Stimulated activated CD4-positive, alpha-beta T cell treated with anti-CD3 and anti-CD28 coated beads, TNF-alpha, amount 100 ng/mL, for 24 hours (primary cell): Measurements from ENCODE around the gene IFNG-AS1.

Experiments
- DNase-seq, 3 experiments: peaks; one replicate each; pipeline ENCODE4 v3.0.0-alpha.2; 2020; ENCODE audit warnings: low read depth in 3 of 3

Gene IFNG-AS1

GRCh38 chr12:67993143-67993542, 3.9 kb downstream of the IFNG-AS1 start:
- DNase-seq = no peak

GRCh38 chr12:67994046-67994445, 4.8 kb downstream of the IFNG-AS1 start:
- no peak for DNase-seq

GRCh38 chr12:67996347-67996746, 7.1 kb downstream of the IFNG-AS1 start:
- no peak for DNase-seq

GRCh38 chr12:67998379-67998778, 9.1 kb downstream of the IFNG-AS1 start:
- DNase-seq = no peak

GRCh38 chr12:67999244-67999643, 10.0 kb downstream of the IFNG-AS1 start:
- no peak for DNase-seq

GRCh38 chr12:68001486-68002466, 12.5 kb downstream of the IFNG-AS1 start:
- DNase-seq = no peak

GRCh38 chr12:68003777-68004176, 14.5 kb downstream of the IFNG-AS1 start:
- DNase-seq = no peak

GRCh38 chr12:68007033-68007432, 17.8 kb downstream of the IFNG-AS1 start:
- no peak for DNase-seq

GRCh38 chr12:68007466-68007865, 18.2 kb downstream of the IFNG-AS1 start:
- no peak for DNase-seq

GRCh38 chr12:68011206-68011881, 22.1 kb downstream of the IFNG-AS1 start:
- no peak for DNase-seq

GRCh38 chr12:68011882-68012207, 22.6 kb downstream of the IFNG-AS1 start:
- no peak for DNase-seq

GRCh38 chr12:68012712-68013111, 23.5 kb downstream of the IFNG-AS1 start:
- DNase-seq = no peak

GRCh38 chr12:68013181-68013580, 23.9 kb downstream of the IFNG-AS1 start:
- no peak for DNase-seq

GRCh38 chr12:68016136-68016535, 26.9 kb downstream of the IFNG-AS1 start:
- no peak for DNase-seq

GRCh38 chr12:68018315-68018714, 29.1 kb downstream of the IFNG-AS1 start:
- DNase-seq = no peak

GRCh38 chr12:68020049-68020448, 30.8 kb downstream of the IFNG-AS1 start:
- no peak for DNase-seq

GRCh38 chr12:68020699-68021098, 31.5 kb downstream of the IFNG-AS1 start:
- no peak for DNase-seq

GRCh38 chr12:68028647-68029046, 39.4 kb downstream of the IFNG-AS1 start:
- no peak for DNase-seq

GRCh38 chr12:68030248-68030647, 41.0 kb downstream of the IFNG-AS1 start:
- DNase-seq = no peak

GRCh38 chr12:68031174-68031573, 41.9 kb downstream of the IFNG-AS1 start:
- DNase-seq = no peak

- no peak for DNase-seq
Measured at GRCh38 chr12:68031881-68032739, 42.9 kb downstream of the IFNG-AS1 start.

GRCh38 chr12:68034567-68034966, 45.3 kb downstream of the IFNG-AS1 start:
- DNase-seq = no peak
